SK-N-SH (cell line): ENCODE results near the gene COX8A. TPM values are rescaled to one million over a fixed set of nuclear protein-coding genes. Genes with fewer than 3 reads are reported as not detected.

Experiments used
- CTCF ChIA-PET: fragments of 300-600, 350-600 bp; formaldehyde crosslinking; extraction: SDS; loops from one replicate; lab custom pipeline; 2021; lab: Yijun Ruan, JAX
- POLR2A ChIA-PET: fragments of 350-600 bp; sonication (Branson Sonifier 250); formaldehyde crosslinking; extraction: SDS; loops from one replicate; lab custom pipeline; 2020; ENCODE audit warnings: antibody characterized with exemption, inconsistent platforms; lab: Yijun Ruan, JAX
- DNase-seq: peaks from one replicate; pipeline ENCODE4 v3.0.0; 2012
- H2AFZ ChIP-seq: fragments of 200-600 bp; sonication (generic); 2 replicates; pipeline ENCODE4 v1.8.1; 2016; ENCODE audit warnings: antibody characterized with exemption, mild to moderate bottlenecking, low read depth
- H3F3A ChIP-seq: fragments of 200-600 bp; sonication (generic); replicated peaks from 2 replicates; pipeline ENCODE3; 2016; ENCODE audit warnings: antibody characterized with exemption, mild to moderate bottlenecking; ENCODE audit not compliant: insufficient read depth
- H3K27ac ChIP-seq, 2 experiments: fragments of 200-500 bp in 1 of 2; fragments of 200-600 bp in 1 of 2; sonication (Bioruptor generic) in 1 of 2; sonication (generic), shearing (Covaris generic) in 1 of 2; 2 replicates each; pipeline versions ENCODE4 v1.5.1 to v1.6.1; 2014 to 2016; ENCODE audit warnings: low read depth in 2 of 2, inconsistent platforms in 1 of 2, low read length in 1 of 2, mild to moderate bottlenecking in 1 of 2, mixed read lengths in 1 of 2
- H3K27me3 ChIP-seq: fragments of 200-600 bp; sonication (generic), shearing (Covaris generic); 2 replicates; pipeline ENCODE4 v1.6.1; 2016; ENCODE audit warnings: mixed run types; ENCODE audit not compliant: insufficient read depth
- H3K36me3 ChIP-seq, 2 experiments: fragments of 200-500 bp in 1 of 2; fragments of 200-600 bp in 1 of 2; sonication (Bioruptor generic) in 1 of 2; sonication (generic) in 1 of 2; replicated peaks in 1 of 2; 2 replicates each; pipeline versions ENCODE3 to v1.5.1; 2014 to 2016; ENCODE audit warnings: low read length in 1 of 2, mild to moderate bottlenecking in 1 of 2; ENCODE audit not compliant: insufficient read depth in 2 of 2, control insufficient read depth in 1 of 2
- H3K4me1 ChIP-seq, 2 experiments: fragments of 200-500 bp in 1 of 2; fragments of 200-600 bp in 1 of 2; sonication (Bioruptor generic) in 1 of 2; sonication (generic), shearing (Covaris generic) in 1 of 2; 2 replicates each; pipeline versions ENCODE4 v1.5.1 to v1.6.1; 2014 to 2016; ENCODE audit warnings: low read depth in 1 of 2, low read length in 1 of 2, mixed run types in 1 of 2; ENCODE audit not compliant: insufficient read depth in 2 of 2, control insufficient read depth in 1 of 2
- H3K4me2 ChIP-seq: fragments of 200-600 bp; sonication (generic), shearing (Covaris generic); 2 replicates; pipeline ENCODE4 v1.6.1; 2017; ENCODE audit warnings: mixed run types
- H3K4me3 ChIP-seq, 2 experiments: fragments of 200-500 bp in 1 of 2; fragments of 200-600 bp in 1 of 2; sonication (Bioruptor generic) in 1 of 2; sonication (generic), shearing (Covaris generic) in 1 of 2; 2 replicates each; pipeline versions ENCODE4 v1.5.1 to v1.8.1; 2014 to 2016; ENCODE audit warnings: low read depth in 2 of 2, inconsistent platforms in 1 of 2, low read length in 1 of 2, mild to moderate bottlenecking in 1 of 2, mixed read lengths in 1 of 2, moderate library complexity in 1 of 2
- H3K79me2 ChIP-seq: fragments of 200-600 bp; sonication (generic); 2 replicates; pipeline ENCODE4 v1.8.1; 2017; ENCODE audit warnings: mild to moderate bottlenecking; ENCODE audit not compliant: insufficient read depth
- H3K9ac ChIP-seq: fragments of 200-600 bp; sonication (generic); 2 replicates; pipeline ENCODE4 v1.6.1; 2017; ENCODE audit warnings: mixed run types
- H3K9me2 ChIP-seq: fragments of 200-600 bp; sonication (generic); 2 replicates; pipeline ENCODE4 v1.6.1; 2017; ENCODE audit warnings: mixed run types
- H3K9me3 ChIP-seq: fragments of 200-600 bp; sonication (generic); 2 replicates; pipeline ENCODE4 v1.6.1; 2017; ENCODE audit warnings: mixed run types, mild to moderate bottlenecking, moderate library complexity
- H4K20me1 ChIP-seq: fragments of 200-600 bp; sonication (generic); 2 replicates; pipeline ENCODE4 v1.6.1; 2017; ENCODE audit warnings: mild to moderate bottlenecking, mixed run types; ENCODE audit not compliant: insufficient read depth
- EP300 ChIP-seq, 2 experiments: IDR thresholded peaks; 2 replicates each; pipeline versions ENCODE4 v1.4.0 to v1.6.1; 2012; ENCODE audit warnings: borderline replicate concordance in 1 of 2, low read depth in 1 of 2, low read length in 1 of 2
- FOXJ3 ChIP-seq: sonication (generic); formaldehyde crosslinking; IDR thresholded peaks from 2 replicates; pipeline ENCODE4 v1.5.1; 2020; ENCODE audit warnings: mild to moderate bottlenecking, missing genetic modification reagents
- GABPA ChIP-seq: IDR thresholded peaks from 2 replicates; pipeline ENCODE4 v1.4.0; 2012; ENCODE audit warnings: low read depth, mild to moderate bottlenecking
- GATA2 ChIP-seq: sonication (generic); formaldehyde crosslinking; IDR thresholded peaks from 2 replicates; pipeline ENCODE4 v1.5.0; 2020; ENCODE audit warnings: mild to moderate bottlenecking, missing genetic modification reagents
- IRF3 ChIP-seq: fragments of 150-350 bp; IDR thresholded peaks from 2 replicates; pipeline ENCODE4 v1.6.1; 2016; ENCODE audit warnings: mild to moderate bottlenecking, low read depth, low read length
- JUND ChIP-seq: IDR thresholded peaks from 2 replicates; pipeline ENCODE4 v1.4.0; 2012
- MXI1 ChIP-seq: IDR thresholded peaks from 2 replicates; pipeline ENCODE4 v1.6.1; 2012; ENCODE audit warnings: mild to moderate bottlenecking, low read depth, low read length, improper control_type of control experiment
- NFIC ChIP-seq: IDR thresholded peaks from 2 replicates; pipeline ENCODE4 v1.4.0; 2012; ENCODE audit warnings: borderline replicate concordance
- RAD21 ChIP-seq: IDR thresholded peaks from 2 replicates; pipeline ENCODE4 v1.6.1; 2012; ENCODE audit warnings: mild to moderate bottlenecking, low read length
- TAF1 ChIP-seq: IDR thresholded peaks from 2 replicates; pipeline ENCODE4 v1.6.1; 2012; ENCODE audit warnings: low read depth, mild to moderate bottlenecking, low read length, moderate library complexity, borderline replicate concordance
- WGBS: methylation state at CpG from one replicate; pipeline ENCODE4 v1.1.6; 2017; ENCODE audit warnings: low lambda C conversion rate; 5-methylcytosine and 5-hydroxymethylcytosine counted together
- polyA plus RNA-seq, 3 experiments: library from polyadenylated mRNA; depleted of rRNA; stranded (reverse); fragments of >200 nt; gene quantifications; 2 replicates each; pipeline ENCODE4 v1.2.3, GENCODE V29; 2012
- TF ChIP-seq, protein P1 (sequence below): IDR thresholded peaks from 2 replicates; pipeline ENCODE4; 2012
- TF ChIP-seq, protein P2 (sequence below): IDR thresholded peaks from 2 replicates; pipeline ENCODE4 v1.4.0; 2012; ENCODE audit warnings: low read depth
- TF ChIP-seq, protein P3 (sequence below): fragments of 150-350 bp; IDR thresholded peaks from 2 replicates; pipeline ENCODE4 v1.6.1; 2017; ENCODE audit warnings: antibody characterized with exemption, low read length, low read depth, borderline replicate concordance

COX8A gene
- polyA plus RNA-seq, 1 of the 3 experiments (the other 2 are of a cell fraction), result 824 TPM

- H3K4me3 ChIP-seq, result no peak overlapping the region
- WGBS, result 78% methylated on average over 6 of the region's 6 CpGs
- no peaks in the 10 kb centered on the region for H3K27me3 ChIP-seq
- ChIA-PET CTCF (interaction anchor here (0.6 to 1.3 kb wide), 3 partner anchors 11 to 1655 kb away, joined by 3 read pairs; no protein-coding TSS in a partner anchor), POLR2A (interaction anchor here (1.3 kb wide), 1 partner anchor 13 kb away, joined by 5 read pairs; the partner anchor contains the start of gene RCOR2)
- H3K4me2 ChIP-seq, result no peak overlapping the region
- TF ChIP-seq, protein P1, sequence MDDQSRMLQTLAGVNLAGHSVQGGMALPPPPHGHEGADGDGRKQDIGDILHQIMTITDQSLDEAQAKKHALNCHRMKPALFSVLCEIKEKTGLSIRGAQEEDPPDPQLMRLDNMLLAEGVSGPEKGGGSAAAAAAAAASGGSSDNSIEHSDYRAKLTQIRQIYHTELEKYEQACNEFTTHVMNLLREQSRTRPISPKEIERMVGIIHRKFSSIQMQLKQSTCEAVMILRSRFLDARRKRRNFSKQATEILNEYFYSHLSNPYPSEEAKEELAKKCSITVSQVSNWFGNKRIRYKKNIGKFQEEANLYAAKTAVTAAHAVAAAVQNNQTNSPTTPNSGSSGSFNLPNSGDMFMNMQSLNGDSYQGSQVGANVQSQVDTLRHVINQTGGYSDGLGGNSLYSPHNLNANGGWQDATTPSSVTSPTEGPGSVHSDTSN, result no peak
- TF ChIP-seq RAD21 (no peak), EP300 (IDR thresholded peaks at IDR 0.05; ENCODE audit: borderline replicate concordance in 1 of 2, low read depth in 1 of 2, low read length in 1 of 2) (no peak), GABPA (no peak), FOXJ3 (CRISPR knock-in tag) (no peak), TAF1 (no peak), MXI1 (no peak)
- TF ChIP-seq, protein P2, sequence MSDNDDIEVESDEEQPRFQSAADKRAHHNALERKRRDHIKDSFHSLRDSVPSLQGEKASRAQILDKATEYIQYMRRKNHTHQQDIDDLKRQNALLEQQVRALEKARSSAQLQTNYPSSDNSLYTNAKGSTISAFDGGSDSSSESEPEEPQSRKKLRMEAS, result no peak
- TF ChIP-seq, protein P3, sequence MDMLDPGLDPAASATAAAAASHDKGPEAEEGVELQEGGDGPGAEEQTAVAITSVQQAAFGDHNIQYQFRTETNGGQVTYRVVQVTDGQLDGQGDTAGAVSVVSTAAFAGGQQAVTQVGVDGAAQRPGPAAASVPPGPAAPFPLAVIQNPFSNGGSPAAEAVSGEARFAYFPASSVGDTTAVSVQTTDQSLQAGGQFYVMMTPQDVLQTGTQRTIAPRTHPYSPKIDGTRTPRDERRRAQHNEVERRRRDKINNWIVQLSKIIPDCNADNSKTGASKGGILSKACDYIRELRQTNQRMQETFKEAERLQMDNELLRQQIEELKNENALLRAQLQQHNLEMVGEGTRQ, result no peak
- H3K36me3 ChIP-seq, result no peaks in the 10 kb centered on the region
- H3K79me2 ChIP-seq, result no peaks in the 10 kb centered on the region
- no peak overlapping the region for H3K9ac ChIP-seq
- H3K4me1 ChIP-seq, result no peaks in the 10 kb centered on the region
- H4K20me1 ChIP-seq, result no peaks in the 10 kb centered on the region
- no peak for DNase-seq
- H3F3A ChIP-seq, result no peaks in the 10 kb centered on the region
- H3K9me3 ChIP-seq, result no peaks in the 10 kb centered on the region
- no peak overlapping the region for H3K27ac ChIP-seq
- no peaks in the 10 kb centered on the region for H3K9me2 ChIP-seq
- H2AFZ ChIP-seq, result no peak overlapping the region
Measured at GRCh38 chr11:63931045-63931444, 43.4 kb upstream of the COX8A start.

- no peaks in the 10 kb centered on the region for H3K36me3 ChIP-seq
- POLR2A ChIA-PET, result interaction anchor here (1.3 kb wide), 1 partner anchor 14 kb away, joined by 5 read pairs; the partner anchor contains the start of gene RCOR2
- H3K9ac ChIP-seq, result no peak overlapping the region
- H3K79me2 ChIP-seq, result no peaks in the 10 kb centered on the region
- H3K4me1 ChIP-seq, result no peaks in the 10 kb centered on the region
- H3K27me3 ChIP-seq, result no peaks in the 10 kb centered on the region
- H2AFZ ChIP-seq, result no peak overlapping the region
- H3K4me2 ChIP-seq, result no peak overlapping the region
- no peaks in the 10 kb centered on the region for H3K9me2 ChIP-seq
- TF ChIP-seq JUND (no peak), GATA2 (CRISPR knock-in tag) (no peak), NFIC (no peak), IRF3 (no peak)
- TF ChIP-seq, all 33 proteins: peak for 0
- Histone ChIP-seq H3K4me3 (no peak overlapping the region), H3K27ac (no peak overlapping the region), H4K20me1 (no peaks in the 10 kb centered on the region), H3K9me3 (no peaks in the 10 kb centered on the region), H3F3A (no peaks in the 10 kb centered on the region)
- DNase-seq, result no peak
- WGBS, result 81% methylated on average over 11 of the region's 12 CpGs
- CTCF ChIA-PET, result interaction anchor here (0.6 to 1.3 kb wide), 2 partner anchors 16 to 1654 kb away, joined by 3 read pairs; no protein-coding TSS in a partner anchor
Measured at GRCh38 chr11:63931876-63932275, 42.5 kb upstream of the COX8A start.
